Urinary bladder (tissue), 4 donors: Measurements from ENCODE around the gene CFAP91. TPM values are rescaled to one million over a fixed set of nuclear protein-coding genes. Genes with fewer than 3 reads are reported as not detected.

Experiments used
- DNase-seq: peaks from one replicate; pipeline ENCODE4 v3.0.0-alpha.2; 2015; ENCODE audit errors: extremely low spot score
- H3K27ac ChIP-seq: one replicate; pipeline ENCODE4 v1.5.1; 2013; ENCODE audit warnings: low read depth, mild to moderate bottlenecking, moderate library complexity
- H3K36me3 ChIP-seq: one replicate; pipeline ENCODE4 v1.6.1; 2013; ENCODE audit warnings: mild to moderate bottlenecking, moderate library complexity; ENCODE audit not compliant: insufficient read depth
- H3K4me1 ChIP-seq: one replicate; pipeline ENCODE4 v1.6.1; 2013; ENCODE audit warnings: mild to moderate bottlenecking, moderate library complexity; ENCODE audit not compliant: insufficient read depth
- H3K4me3 ChIP-seq: one replicate; pipeline ENCODE4 v1.5.1; 2013; ENCODE audit warnings: low read depth, low read length
- WGBS: extraction: QIAGEN DNeasy Blood & Tissue Kit; methylation state at CpG from one replicate; pipeline ENCODE4 v1.1.7; 2013; 5-methylcytosine and 5-hydroxymethylcytosine counted together
- polyA plus RNA-seq: library from polyadenylated mRNA; stranded (reverse); fragments of 200-250 nt; gene quantifications from one replicate; pipeline ENCODE4 v1.2.3, GENCODE V29; 2013
- total RNA-seq: library from RNA; depleted of rRNA; stranded (reverse); fragments of >200 nt; gene quantifications from one replicate; pipeline ENCODE4 v1.2.3, GENCODE V29; 2014
- donor health status: healthy with polysubstance abuse.
- donor health status: healthy.

CFAP91 gene
- total and polyA plus RNA-seq, 2 donors: 1.4 to 2.6 TPM

- Histone ChIP-seq H3K27ac (no peak overlapping the region), H3K4me3 (no peak overlapping the region), H3K4me1 (no peaks in the 10 kb centered on the region), H3K36me3 (no peaks in the 10 kb centered on the region)
- no peak for DNase-seq
- 76% methylated on average over 5 of the region's 5 CpGs for WGBS
These were observed 5.4 kb upstream of the CFAP91 start for GRCh38 chr3:119697394-119697793.

DNA sequence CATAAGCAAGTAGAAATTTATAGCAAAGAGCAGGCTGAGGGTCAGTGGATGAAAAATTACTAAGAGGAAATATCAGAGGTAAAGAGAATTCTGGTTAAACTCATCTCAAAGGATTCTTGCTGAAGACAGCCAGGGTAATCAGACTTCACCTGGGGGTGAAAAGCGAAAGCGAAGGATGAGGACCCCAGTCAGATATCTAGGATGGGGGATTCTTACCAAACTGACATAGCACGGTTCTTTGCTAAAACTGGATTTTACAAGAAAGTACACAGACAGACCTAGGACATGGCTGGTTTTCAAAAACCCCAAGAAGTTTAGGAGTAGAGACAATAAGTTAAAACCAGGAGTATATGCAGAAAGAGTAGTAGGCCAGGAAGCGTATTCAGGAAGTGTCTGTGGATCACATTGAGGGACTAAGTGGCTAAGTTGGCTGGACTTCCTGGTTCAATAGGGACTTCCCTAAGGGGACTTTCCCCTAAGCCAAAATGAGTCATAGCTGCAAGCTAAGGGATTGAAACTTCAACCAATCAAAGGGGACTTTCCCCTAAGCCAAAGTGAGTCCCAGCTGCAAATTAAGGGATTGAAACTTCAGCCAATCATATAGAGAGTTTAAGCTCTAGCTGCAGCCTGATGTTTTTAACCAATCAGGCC lies 2.4 kb upstream of the CFAP91 start:
- 85% methylated on average over 4 of the region's 4 CpGs for WGBS
- H3K4me1 ChIP-seq: no peaks in the 10 kb centered on the region
- H3K27ac ChIP-seq: no peak overlapping the region
- H3K4me3 ChIP-seq: no peak overlapping the region
- no peaks in the 10 kb centered on the region for H3K36me3 ChIP-seq
- no peak for DNase-seq

GRCh38 chr3:119700920-119701734 lies 1.7 kb upstream of the CFAP91 start:
- DNase-seq: no peak
- WGBS: 90% methylated on average over 22 of the region's 22 CpGs
- no peak overlapping the region for H3K27ac ChIP-seq
- H3K4me3 ChIP-seq: no peak overlapping the region
- no peaks in the 10 kb centered on the region for H3K36me3 ChIP-seq
- no peaks in the 10 kb centered on the region for H3K4me1 ChIP-seq

- Histone ChIP-seq H3K4me1 (no peaks in the 10 kb centered on the region), H3K27ac (no peak overlapping the region), H3K36me3 (no peaks in the 10 kb centered on the region), H3K4me3 (no peak overlapping the region)
- 57% methylated on average over 8 of the region's 8 CpGs for WGBS
- no peak for DNase-seq
These were observed 1.2 kb downstream of the CFAP91 start for GRCh38 chr3:119703820-119704531.

GRCh38 chr3:119715105-119715504 lies 12.3 kb downstream of the CFAP91 start:
- Histone ChIP-seq H3K4me1 (no peaks in the 10 kb centered on the region), H3K27ac (no peak overlapping the region), H3K4me3 (no peak overlapping the region), H3K36me3 (peaks cover 2% of the 10 kb centered on the region)
- DNase-seq: no peak
- WGBS: 95% methylated on average over 2 of the region's 2 CpGs

- no peaks in the 10 kb centered on the region for H3K4me1 ChIP-seq
- H3K27ac ChIP-seq: no peak overlapping the region
- no peak for DNase-seq
- WGBS: 88% methylated on average over 3 of the region's 3 CpGs
- H3K36me3 ChIP-seq: peaks cover 2% of the 10 kb centered on the region
- no peak overlapping the region for H3K4me3 ChIP-seq
These were observed 14.2 kb downstream of the CFAP91 start for GRCh38 chr3:119716998-119717397.

- Histone ChIP-seq H3K4me1 (no peaks in the 10 kb centered on the region), H3K27ac (no peak overlapping the region), H3K4me3 (no peak overlapping the region), H3K36me3 (peaks cover 2% of the 10 kb centered on the region)
- no peak for DNase-seq
- WGBS: 73% methylated on average over 5 of the region's 5 CpGs
These were observed 14.7 kb downstream of the CFAP91 start for GRCh38 chr3:119717520-119717919.

DNA sequence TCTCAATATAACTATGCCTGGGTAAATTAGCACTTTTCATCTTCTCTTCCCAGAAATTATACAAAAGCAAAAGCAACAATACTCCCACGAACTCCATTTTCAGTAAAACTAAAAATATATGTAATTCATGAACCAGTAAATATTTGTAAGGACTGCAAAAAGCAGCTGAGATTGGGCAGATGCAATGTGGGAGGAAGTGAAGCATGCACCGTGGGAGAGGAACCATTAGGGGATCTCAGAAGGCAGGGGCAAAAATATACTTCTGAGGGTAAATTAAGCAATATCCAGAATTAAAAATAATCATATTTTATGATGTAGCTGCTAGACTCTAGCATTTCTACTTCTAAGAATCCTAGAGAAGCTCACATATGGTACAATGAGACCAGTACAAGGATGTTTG lies 20.2 kb downstream of the CFAP91 start:
- Histone ChIP-seq H3K36me3 (peaks cover 2% of the 10 kb centered on the region), H3K27ac (no peak overlapping the region), H3K4me1 (no peaks in the 10 kb centered on the region), H3K4me3 (no peak overlapping the region)
- DNase-seq: no peak
- 59% methylated on average over 2 of the region's 2 CpGs for WGBS

DNA sequence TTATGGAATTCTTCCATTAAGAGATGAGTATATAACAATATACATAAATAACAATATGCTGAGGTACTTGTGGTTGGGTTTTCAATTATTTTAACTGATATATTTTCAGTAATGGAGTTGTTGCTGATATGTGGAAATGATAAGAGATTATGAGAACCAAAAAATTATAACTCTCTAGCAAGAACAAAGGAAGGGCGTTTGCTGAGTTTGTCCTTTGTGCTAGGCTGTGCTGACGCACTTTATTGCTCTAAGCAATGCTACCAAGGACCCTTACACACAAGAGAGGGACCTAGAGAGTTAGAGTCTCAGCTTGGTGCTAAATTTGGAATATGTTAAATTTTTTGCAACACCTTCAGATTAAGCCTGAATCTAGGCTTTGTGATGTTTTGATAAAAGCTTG lies 24.1 kb downstream of the CFAP91 start:
- no peak for DNase-seq
- 76% methylated on average over 2 of the region's 2 CpGs for WGBS
- Histone ChIP-seq H3K4me1 (no peaks in the 10 kb centered on the region), H3K4me3 (no peak overlapping the region), H3K36me3 (no peaks in the 10 kb centered on the region), H3K27ac (no peak overlapping the region)

DNA sequence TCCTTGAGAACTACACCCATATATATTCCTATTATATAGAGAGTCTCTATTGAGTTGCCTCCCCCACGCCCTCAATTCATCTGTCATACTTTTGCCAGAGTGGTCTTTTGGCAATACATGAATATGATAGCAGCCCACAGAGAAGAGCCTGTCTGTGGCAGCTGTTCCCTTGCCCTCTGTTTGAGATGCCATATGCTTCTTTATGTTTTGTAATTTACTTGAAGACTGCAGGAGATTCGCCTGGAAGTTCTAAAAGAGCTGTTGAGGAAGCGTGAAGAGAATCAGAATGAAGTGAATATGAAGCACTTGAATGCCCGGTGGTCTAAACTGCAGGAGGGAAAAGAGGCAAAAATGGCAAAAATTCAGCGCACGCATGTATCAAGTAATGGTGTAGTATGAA lies 27.2 kb downstream of the CFAP91 start:
- no peak overlapping the region for H3K4me3 ChIP-seq
- no peak overlapping the region for H3K27ac ChIP-seq
- DNase-seq: no peak
- no peaks in the 10 kb centered on the region for H3K36me3 ChIP-seq
- WGBS: 94% methylated on average over 6 of the region's 6 CpGs
- H3K4me1 ChIP-seq: no peaks in the 10 kb centered on the region

GRCh38 chr3:119731560-119732343 lies 28.9 kb downstream of the CFAP91 start:
- DNase-seq: no peak
- Histone ChIP-seq H3K4me3 (no peak overlapping the region), H3K36me3 (no peaks in the 10 kb centered on the region), H3K27ac (no peak overlapping the region), H3K4me1 (no peaks in the 10 kb centered on the region)
- 81% methylated on average over 8 of the region's 8 CpGs for WGBS

DNA sequence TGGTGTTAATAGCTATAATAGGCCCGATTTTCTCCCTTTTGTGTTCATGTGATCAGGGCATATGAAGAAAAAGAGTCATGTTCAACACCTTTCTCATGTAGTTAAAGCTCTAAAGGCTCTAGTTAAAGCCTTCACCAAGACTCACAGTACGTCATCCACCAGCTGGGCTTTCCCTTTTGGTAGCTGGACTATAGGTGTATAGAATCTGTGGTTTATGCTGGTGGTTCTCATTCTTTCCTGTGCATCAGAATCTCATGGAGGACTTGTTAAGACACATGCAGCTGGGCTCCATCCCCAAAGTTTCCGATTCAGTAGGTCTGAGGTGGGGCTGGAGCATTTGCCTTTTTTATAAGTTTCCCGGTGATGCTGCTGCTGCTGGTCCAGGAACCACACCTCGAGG lies 31.0 kb downstream of the CFAP91 start:
- 90% methylated on average over 5 of the region's 5 CpGs for WGBS

GRCh38 chr3:119738741-119739140 lies 35.9 kb downstream of the CFAP91 start:
- Histone ChIP-seq H3K36me3 (no peaks in the 10 kb centered on the region), H3K27ac (no peak overlapping the region), H3K4me1 (no peaks in the 10 kb centered on the region), H3K4me3 (no peak overlapping the region)
- DNase-seq: no peak

More for the DNA sequence above, 31.0 kb downstream of the CFAP91 start:
- H3K27ac ChIP-seq: no peak overlapping the region
- DNase-seq: no peak
- H3K36me3 ChIP-seq: no peaks in the 10 kb centered on the region
- no peak overlapping the region for H3K4me3 ChIP-seq
- no peaks in the 10 kb centered on the region for H3K4me1 ChIP-seq
